BLaER1 treated with 17β-estradiol and CSF1 and Interleukin-3, amounts not matched to agents 10 nM and 100 nM (cell line): ENCODE results near the gene ANGPTL1.

Experiments used
- H3K27ac ChIP-seq, 11 experiments: shearing (Covaris generic); formaldehyde crosslinking; 2 replicates each; pipeline ENCODE4 v1.8.1; 2022
- H3K27me3 ChIP-seq, 11 experiments: shearing (Covaris generic); formaldehyde crosslinking; 2 replicates each; pipeline ENCODE4 v1.8.1; 2022
- H3K36me3 ChIP-seq, 11 experiments: shearing (Covaris generic); formaldehyde crosslinking; 2 replicates each; pipeline ENCODE4 v1.8.1; 2022
- H3K4me1 ChIP-seq, 10 experiments: shearing (Covaris generic); formaldehyde crosslinking; 2 replicates each; pipeline ENCODE4 v1.8.1; 2022
- H3K4me2 ChIP-seq, 11 experiments: shearing (Covaris generic); formaldehyde crosslinking; 2 replicates each; pipeline ENCODE4 v1.8.1; 2022
- H3K4me3 ChIP-seq, 10 experiments: shearing (Covaris generic); formaldehyde crosslinking; 2 replicates each; pipeline ENCODE4 v1.8.1; 2022
- H3K9ac ChIP-seq, 11 experiments: shearing (Covaris generic); formaldehyde crosslinking; 2 replicates each; pipeline ENCODE4 v1.8.1; 2022
- H3K9me3 ChIP-seq, 11 experiments: shearing (Covaris generic); formaldehyde crosslinking; replicated peaks in 1 of 11; 2 replicates each; pipeline ENCODE4 v1.8.1; 2022
- H4K20me1 ChIP-seq, 11 experiments: shearing (Covaris generic); formaldehyde crosslinking; 2 replicates each; pipeline ENCODE4 v1.8.1; 2022
- Cebpa-rat ChIP-seq, 11 experiments: shearing (Covaris generic); IDR thresholded peaks; 2 replicates each; pipeline ENCODE4 v1.8.1; 2022

Gene ANGPTL1

GRCh38 chr1:178870944-178871343 lies at the start of gene ANGPTL1:
ANGPTL1 (minus strand) TSS chr1:178871077; CDS start chr1:178865776, 5,301 bp downstream.
- H4K20me1 ChIP-seq, result no peaks in the 10 kb centered on the region
- H3K4me3 ChIP-seq, result no peak within 1 kb of the TSS
- TF ChIP-seq Cebpa-rat (IDR thresholded peaks at IDR 0.05), result no peak
- no peak within 1 kb of the TSS for H3K27ac ChIP-seq
- H3K9ac ChIP-seq, result no peak within 1 kb of the TSS
- no peaks in the 10 kb centered on the region for H3K27me3 ChIP-seq
- no peaks in the 10 kb centered on the region for H3K9me3 ChIP-seq
- peaks cover 0 to 4% (median 0%) of the 10 kb centered on the region in 11 experiments; a peak in 1 of 22 replicates for H3K36me3 ChIP-seq
- H3K4me1 ChIP-seq, result no peaks in the 10 kb centered on the region
- H3K4me2 ChIP-seq, result no peak within 1 kb of the TSS

GRCh38 chr1:178919581-178919980 lies 48.7 kb upstream of the ANGPTL1 start:
- H3K27ac ChIP-seq, result no peak overlapping the region
- no peak overlapping the region for H3K4me3 ChIP-seq
- H3K36me3 ChIP-seq, result peaks cover 0 to 20% (median 10%) of the 10 kb centered on the region in 11 experiments; a peak in 11 of 22 replicates
- TF ChIP-seq Cebpa-rat (IDR thresholded peaks at IDR 0.05), result no peak
- no peaks in the 10 kb centered on the region for H3K4me1 ChIP-seq
- no peaks in the 10 kb centered on the region for H4K20me1 ChIP-seq
- H3K27me3 ChIP-seq, result no peaks in the 10 kb centered on the region
- H3K9ac ChIP-seq, result no peak overlapping the region
- H3K9me3 ChIP-seq, result peaks cover 3 to 16% (median 12%) of the 10 kb centered on the region in 11 experiments; a peak in 21 of 22 replicates
- H3K4me2 ChIP-seq, result no peak overlapping the region

GRCh38 chr1:178918955-178919354 lies 48.1 kb upstream of the ANGPTL1 start:
- no peak overlapping the region for H3K4me2 ChIP-seq
- H3K27ac ChIP-seq, result no peak overlapping the region
- H3K27me3 ChIP-seq, result no peaks in the 10 kb centered on the region
- no peaks in the 10 kb centered on the region for H3K4me1 ChIP-seq
- no peak overlapping the region for H3K4me3 ChIP-seq
- no peaks in the 10 kb centered on the region for H4K20me1 ChIP-seq
- H3K9ac ChIP-seq, result no peak overlapping the region
- no peak for TF ChIP-seq Cebpa-rat (IDR thresholded peaks at IDR 0.05)
- H3K9me3 ChIP-seq, result peaks cover 0 to 10% (median 6%) of the 10 kb centered on the region in 11 experiments; a peak in 8 of 22 replicates
- peaks cover 6 to 26% (median 11%) of the 10 kb centered on the region in 11 experiments; a peak in 14 of 22 replicates for H3K36me3 ChIP-seq

- Histone ChIP-seq H3K4me2 (no peak overlapping the region), H3K9me3 (peaks cover 0 to 3% (median 0%) of the 10 kb centered on the region in 11 experiments; a peak in 2 of 22 replicates), H4K20me1 (no peaks in the 10 kb centered on the region), H3K4me1 (no peaks in the 10 kb centered on the region), H3K4me3 (no peak overlapping the region), H3K27ac (no peak overlapping the region), H3K27me3 (no peaks in the 10 kb centered on the region), H3K9ac (no peak overlapping the region), H3K36me3 (peaks cover 8 to 31% (median 12%) of the 10 kb centered on the region in 11 experiments; a peak in 14 of 22 replicates)
- no peak for TF ChIP-seq Cebpa-rat (IDR thresholded peaks at IDR 0.05)
Observed at GRCh38 chr1:178918308-178918707, 47.4 kb upstream of the ANGPTL1 start.

GRCh38 chr1:178916448-178917174 lies 45.7 kb upstream of the ANGPTL1 start:
- no peak overlapping the region for H3K4me3 ChIP-seq
- no peaks in the 10 kb centered on the region for H4K20me1 ChIP-seq
- H3K4me1 ChIP-seq, result no peaks in the 10 kb centered on the region
- no peak overlapping the region for H3K9ac ChIP-seq
- no peaks in the 10 kb centered on the region for H3K27me3 ChIP-seq
- H3K9me3 ChIP-seq, result 0 out of 22 replicates have a peak, but pooled peaks cover 0 to 2% (median 0%) of the 10 kb centered on the region in 11 experiments
- no peak overlapping the region for H3K27ac ChIP-seq
- H3K4me2 ChIP-seq, result no peak overlapping the region
- TF ChIP-seq Cebpa-rat (IDR thresholded peaks at IDR 0.05), result no peak
- H3K36me3 ChIP-seq, result peaks cover 8 to 31% (median 16%) of the 10 kb centered on the region in 11 experiments; a peak in 14 of 22 replicates

GRCh38 chr1:178912597-178912996 lies 41.7 kb upstream of the ANGPTL1 start:
- Histone ChIP-seq H4K20me1 (no peaks in the 10 kb centered on the region), H3K4me2 (no peak overlapping the region), H3K4me1 (no peaks in the 10 kb centered on the region), H3K9me3 (peaks cover 7 to 21% (median 15%) of the 10 kb centered on the region in 11 experiments; a peak in 14 of 22 replicates), H3K27ac (no peak overlapping the region), H3K36me3 (peaks cover 8 to 36% (median 18%) of the 10 kb centered on the region in 11 experiments; a peak in 15 of 22 replicates), H3K4me3 (no peak overlapping the region), H3K9ac (no peak overlapping the region), H3K27me3 (no peaks in the 10 kb centered on the region)
- TF ChIP-seq Cebpa-rat (IDR thresholded peaks at IDR 0.05), result no peak

- Histone ChIP-seq H3K27me3 (no peaks in the 10 kb centered on the region), H3K27ac (no peak overlapping the region), H3K4me2 (no peak overlapping the region), H3K36me3 (peaks cover 0 to 28% (median 12%) of the 10 kb centered on the region in 11 experiments; a peak in 14 of 22 replicates), H3K9me3 (peaks cover 7 to 21% (median 15%) of the 10 kb centered on the region in 11 experiments; a peak in 14 of 22 replicates), H3K4me1 (no peaks in the 10 kb centered on the region), H3K9ac (no peak overlapping the region), H3K4me3 (no peak overlapping the region), H4K20me1 (no peaks in the 10 kb centered on the region)
- TF ChIP-seq Cebpa-rat (IDR thresholded peaks at IDR 0.05), result no peak
Observed at GRCh38 chr1:178910023-178910422, 39.1 kb upstream of the ANGPTL1 start.

GRCh38 chr1:178908358-178908757 lies 37.5 kb upstream of the ANGPTL1 start:
- no peaks in the 10 kb centered on the region for H3K27me3 ChIP-seq
- no peak overlapping the region for H3K4me2 ChIP-seq
- peaks cover 7 to 21% (median 15%) of the 10 kb centered on the region in 11 experiments; a peak in 14 of 22 replicates for H3K9me3 ChIP-seq
- no peak overlapping the region for H3K9ac ChIP-seq
- H3K36me3 ChIP-seq, result peaks cover 0 to 16% (median 6%) of the 10 kb centered on the region in 11 experiments; a peak in 9 of 22 replicates
- H3K4me3 ChIP-seq, result no peak overlapping the region
- no peak overlapping the region for H3K27ac ChIP-seq
- no peaks in the 10 kb centered on the region for H4K20me1 ChIP-seq
- no peak for TF ChIP-seq Cebpa-rat (IDR thresholded peaks at IDR 0.05)
- no peaks in the 10 kb centered on the region for H3K4me1 ChIP-seq

GRCh38 chr1:178901482-178902125 lies 30.7 kb upstream of the ANGPTL1 start:
- no peak for TF ChIP-seq Cebpa-rat (IDR thresholded peaks at IDR 0.05)
- Histone ChIP-seq H3K4me2 (no peak overlapping the region), H4K20me1 (no peaks in the 10 kb centered on the region), H3K4me1 (no peaks in the 10 kb centered on the region), H3K36me3 (peaks cover 0 to 10% (median 0%) of the 10 kb centered on the region in 11 experiments; a peak in 3 of 22 replicates), H3K27me3 (no peaks in the 10 kb centered on the region), H3K9ac (no peak overlapping the region), H3K4me3 (no peak overlapping the region), H3K9me3 (no peaks in the 10 kb centered on the region), H3K27ac (no peak overlapping the region)
